Cerebellar cortex (tissue), 1 donor: ENCODE results near the gene ECPAS.
"Not testable (repeated sequence)": the region's sequence is repeated elsewhere in the genome, so short reads cannot be mapped to it uniquely, and the experiment has no call there.

Source experiments
- DNase-seq: peaks from one replicate; pipeline ENCODE4 v3.0.0-alpha.2; 2015; ENCODE audit warnings: low spot score

The ECPAS gene

DNA sequence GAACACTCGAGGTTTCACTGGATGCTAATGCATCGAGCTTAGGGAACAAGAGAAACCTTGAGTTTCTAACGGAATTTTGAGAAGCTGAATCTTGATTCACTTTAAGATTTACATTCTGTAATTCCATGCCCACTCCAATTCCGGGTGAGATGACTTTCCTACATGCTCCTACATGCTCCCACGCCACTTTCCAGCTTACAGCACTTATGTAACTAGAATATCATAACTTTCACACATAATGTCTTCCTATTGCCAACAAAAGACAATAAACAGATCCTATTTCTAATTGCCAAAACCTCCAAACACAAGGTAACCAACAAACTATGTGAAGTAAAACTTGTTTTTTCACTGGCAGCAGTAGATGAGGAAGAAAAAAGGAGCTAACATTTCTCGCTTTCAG lies 72.9 kb downstream of the ECPAS start:
- no peak for DNase-seq

DNA sequence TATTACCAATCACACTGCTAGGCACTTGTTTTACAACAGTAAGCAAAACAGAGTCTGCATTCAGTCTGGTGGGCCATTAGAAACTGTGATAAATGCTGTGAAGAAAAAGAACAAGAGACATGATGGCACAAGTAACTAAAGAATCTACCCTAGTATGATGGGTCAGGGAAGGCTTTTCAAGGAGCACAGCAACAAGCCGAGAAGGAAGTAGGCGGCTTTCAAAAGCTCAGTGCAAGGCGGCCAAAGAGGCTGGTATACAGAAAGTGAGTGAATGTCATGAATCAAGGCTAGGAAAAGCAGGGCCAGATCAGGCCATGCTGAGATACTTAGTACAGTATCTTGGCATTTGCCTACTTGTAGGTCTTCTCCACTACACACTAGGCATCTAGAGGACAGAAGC lies 76.4 kb downstream of the ECPAS start:
- no peak for DNase-seq

DNA sequence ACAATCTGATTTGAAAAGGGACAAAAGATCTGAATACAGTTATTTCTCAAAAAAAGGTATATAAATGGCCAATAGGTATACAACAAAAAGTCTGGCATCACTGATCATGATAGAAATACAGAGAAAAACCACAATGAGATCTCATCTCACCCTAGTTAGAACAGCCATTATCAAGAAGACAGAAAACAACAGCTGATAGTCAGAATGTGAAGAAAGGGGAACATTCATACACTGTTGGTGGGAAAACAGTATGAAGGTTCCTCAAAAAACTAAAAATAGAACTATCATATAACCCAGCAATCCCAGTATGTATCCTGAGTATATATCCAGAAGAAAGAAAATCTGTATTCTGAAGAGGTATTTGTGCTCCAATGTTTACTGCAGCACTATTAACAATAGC lies 78.5 kb downstream of the ECPAS start:
- no peak for DNase-seq

DNA sequence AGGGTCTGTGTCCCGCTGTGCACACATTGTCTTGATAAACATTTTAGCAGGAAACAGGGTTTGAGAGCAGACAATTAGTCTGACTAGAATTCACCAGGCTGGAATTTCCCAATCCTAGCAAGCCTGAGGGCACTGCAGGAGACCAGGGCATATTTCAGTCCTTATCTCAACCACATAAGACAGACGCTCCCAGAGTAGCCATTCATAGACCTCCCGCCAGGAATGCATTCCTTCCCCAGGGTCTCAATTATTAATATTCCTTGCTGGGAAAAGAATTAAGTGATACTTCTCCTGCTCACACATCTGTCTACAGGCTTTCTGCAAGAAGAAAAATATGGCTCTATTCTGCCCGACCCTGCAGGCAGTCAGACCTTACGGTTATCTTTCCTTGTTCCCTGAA lies 82.7 kb downstream of the ECPAS start:
- not testable (repeated sequence) for DNase-seq

DNA sequence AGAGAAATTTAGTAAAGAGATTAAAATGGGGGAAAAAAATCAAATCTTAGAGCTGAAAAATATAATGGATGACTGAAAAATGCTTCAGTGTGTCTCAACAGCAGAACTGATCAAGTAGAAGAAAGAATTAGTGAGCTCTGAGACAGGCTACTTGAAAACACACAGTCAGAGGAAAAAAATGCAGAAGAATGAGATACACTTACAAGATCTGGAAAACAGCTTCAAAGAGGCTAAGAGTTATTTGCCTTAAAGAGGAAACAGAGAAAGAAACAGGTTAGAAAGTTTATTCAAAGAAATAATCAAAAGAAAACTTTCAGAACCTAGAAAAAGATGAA lies 83.7 kb downstream of the ECPAS start:
- no peak for DNase-seq

DNA sequence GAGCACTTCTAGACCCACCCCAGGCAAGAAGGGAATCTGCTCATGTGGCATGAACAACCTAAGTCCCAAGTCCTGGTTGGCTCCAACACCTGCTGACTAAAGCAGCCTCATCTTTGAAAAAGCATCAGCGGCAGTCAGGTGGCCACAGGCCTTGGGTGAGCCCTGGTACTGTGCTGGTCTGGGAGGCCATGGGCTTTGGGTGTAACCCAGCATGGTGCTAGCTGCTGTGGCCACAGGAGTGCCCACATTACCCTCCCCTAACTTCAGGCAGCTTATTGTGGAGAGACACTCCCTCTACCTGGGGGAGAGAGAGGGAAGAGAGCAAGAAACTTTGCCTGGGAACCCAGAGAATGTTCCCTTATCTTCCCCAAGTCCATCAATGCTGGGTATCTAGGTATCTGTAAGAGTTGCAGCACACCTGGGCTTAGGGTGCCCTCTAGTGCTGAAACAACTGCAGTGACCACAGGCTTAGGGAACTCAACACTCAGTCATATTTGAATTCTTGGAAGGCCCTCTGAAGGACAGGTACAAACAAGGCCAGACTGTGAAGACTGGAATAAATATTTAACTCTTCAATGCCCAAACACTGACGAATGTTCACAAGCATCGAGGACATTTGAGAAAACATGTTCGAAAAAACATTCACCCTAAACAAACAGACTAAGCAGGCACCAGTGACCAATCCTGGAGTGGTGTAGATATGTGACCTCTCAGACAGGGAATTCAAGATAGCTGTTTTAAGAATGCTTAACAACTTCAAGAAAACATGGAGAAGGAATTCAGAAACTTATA lies 84.2 kb downstream of the ECPAS start:
- DNase-seq, result peak; percentile 27

DNA sequence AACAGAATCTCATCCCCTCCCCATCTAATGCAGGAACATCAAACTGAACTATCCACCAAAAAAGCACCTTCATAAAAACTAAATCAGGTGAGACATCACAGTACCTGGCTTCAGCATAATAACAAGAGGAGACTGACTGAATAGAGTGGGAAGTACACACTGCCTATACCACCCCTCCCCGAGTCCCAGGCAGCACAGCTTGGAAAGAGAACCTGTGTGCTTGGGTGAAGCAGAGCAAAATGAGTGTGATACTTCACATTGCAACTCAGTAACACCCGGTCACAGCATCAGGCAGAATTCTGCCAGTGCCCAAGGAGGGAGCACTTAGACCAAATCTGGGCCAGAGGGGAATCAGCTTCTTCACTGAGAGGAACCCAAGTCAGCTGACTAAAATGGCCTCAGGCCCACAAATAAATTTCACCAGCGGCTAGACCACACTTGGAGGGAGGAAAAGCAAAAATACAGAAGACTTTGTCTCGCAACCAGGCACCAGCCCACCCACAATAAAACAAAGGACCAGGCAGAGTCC lies 84.9 kb downstream of the ECPAS start:
- DNase-seq, result no peak

DNA sequence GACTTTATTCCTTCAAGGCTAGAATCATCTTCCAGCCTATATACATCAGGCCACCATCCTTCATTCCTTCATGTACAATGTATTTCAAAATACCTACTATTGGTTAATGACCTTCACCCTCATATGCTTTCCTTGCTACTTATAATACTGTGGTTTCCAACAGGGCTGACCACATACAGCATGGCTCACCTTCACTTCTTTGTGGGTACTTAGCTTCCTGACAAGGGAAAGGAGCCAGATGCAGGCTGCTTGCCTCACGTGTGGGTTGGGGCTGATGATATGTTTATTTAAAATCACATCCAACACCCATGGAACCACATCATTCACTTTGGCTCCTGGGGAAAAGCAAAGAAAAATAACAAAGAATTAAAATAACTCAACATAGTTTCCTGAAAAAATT lies 90.2 kb downstream of the ECPAS start:
- DNase-seq, result no peak

DNA sequence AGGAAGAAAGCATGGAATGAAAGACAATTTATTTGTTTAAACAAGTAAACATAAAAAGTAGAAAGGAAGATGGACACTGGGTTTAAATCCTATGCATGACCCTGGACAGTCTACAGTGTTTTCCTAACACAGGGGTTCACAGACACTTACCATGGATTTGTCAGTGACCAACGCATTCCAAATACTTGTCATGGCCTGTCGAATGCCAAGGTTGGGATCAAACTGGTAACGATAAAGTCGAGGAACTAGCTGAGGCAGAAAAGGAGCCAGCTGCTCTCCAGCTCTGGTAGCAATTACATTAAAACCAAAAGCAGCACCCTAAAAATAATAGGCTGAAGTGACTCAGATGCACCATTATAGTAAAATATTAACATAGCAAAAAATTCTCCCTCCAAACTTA lies 94.8 kb downstream of the ECPAS start:
- no peak for DNase-seq

DNA sequence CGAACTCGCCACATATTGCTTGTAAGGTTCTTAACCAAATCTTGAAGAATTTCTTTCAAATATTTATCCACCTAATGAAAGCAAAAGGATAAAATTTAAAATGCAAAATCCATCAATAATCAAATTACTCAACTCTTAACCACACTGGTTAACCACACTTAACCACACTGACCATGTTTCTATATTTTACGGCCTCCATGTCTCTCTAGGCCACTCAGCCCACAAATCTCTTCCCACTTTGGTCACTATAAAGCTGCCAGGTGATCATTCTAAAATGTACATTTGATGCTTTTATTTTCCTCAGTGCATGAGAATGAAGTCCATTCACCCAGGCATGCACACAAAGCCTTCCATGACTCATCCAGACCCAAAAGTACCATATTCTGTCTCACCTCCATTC lies 97.8 kb downstream of the ECPAS start:
- no peak for DNase-seq

DNA sequence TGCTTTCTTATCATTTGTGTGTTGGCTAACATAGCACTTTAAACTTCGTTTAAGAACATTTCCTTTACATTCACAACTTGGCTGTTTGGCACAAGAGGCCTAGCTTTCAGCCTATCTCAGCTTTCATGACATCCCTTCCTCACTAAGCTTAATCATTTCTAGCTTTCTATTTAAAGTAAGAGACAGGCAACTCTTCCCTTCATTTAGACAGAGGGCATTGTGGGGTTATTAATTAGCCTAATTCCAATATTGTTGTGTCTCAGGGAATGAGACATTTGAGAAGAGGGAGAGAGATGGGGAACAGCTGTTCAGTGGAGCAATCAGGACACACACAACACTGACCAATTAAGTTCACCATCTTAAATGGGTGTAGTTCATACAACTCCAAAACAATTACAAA lies 103.2 kb downstream of the ECPAS start:
- DNase-seq, result no peak

DNA sequence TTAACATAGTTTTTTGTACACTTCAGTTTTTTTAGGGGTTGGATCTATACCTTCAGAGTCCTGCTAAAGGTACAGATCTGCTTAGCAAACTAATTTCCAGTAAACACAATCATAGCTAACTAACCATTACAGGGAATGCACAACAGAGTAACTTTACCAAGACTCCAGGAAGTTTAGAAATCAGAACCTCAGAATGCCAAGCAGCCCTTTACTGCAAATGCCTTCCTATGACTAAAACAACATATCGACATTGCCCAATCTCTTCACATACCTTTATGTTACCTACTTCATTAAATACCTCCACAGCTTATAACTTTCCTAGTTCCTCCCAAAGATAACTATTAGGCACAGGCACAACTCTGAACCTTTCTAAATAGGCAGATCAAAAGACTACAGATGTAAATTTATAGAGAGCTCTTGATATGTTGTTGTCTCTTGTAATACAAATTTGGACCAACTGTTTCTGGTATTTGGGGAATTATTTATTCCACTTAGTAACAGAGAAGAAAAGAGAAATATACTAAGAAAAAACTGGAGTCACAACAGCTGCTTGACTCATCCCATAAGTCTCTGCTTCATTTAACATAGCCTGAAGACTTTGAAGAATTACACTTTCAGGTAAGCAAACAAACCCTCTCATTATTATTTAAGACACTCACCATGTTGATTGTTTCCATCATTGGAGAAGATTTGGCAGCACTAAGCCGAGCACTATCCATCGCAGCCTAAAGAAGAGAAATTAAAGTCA lies 108.2 kb downstream of the ECPAS start:
- DNase-seq, result no peak

DNA sequence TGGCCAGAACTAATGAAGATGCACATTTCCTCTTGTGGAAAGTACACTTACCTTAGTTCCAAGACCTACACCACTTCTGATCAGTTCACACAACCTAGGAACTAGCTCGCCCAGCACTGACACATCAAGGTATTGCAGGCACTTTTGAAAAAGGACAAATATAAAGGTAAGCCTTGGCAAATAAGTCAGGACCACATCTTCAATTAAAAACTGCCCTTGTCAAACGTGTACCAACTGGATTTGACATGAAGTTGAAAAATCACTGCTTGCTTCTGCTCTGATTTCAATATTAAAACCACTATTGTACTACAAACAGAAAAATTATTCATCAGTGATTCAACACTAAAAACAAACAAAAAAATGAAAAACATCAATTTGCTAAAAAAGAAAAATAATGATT lies 109.1 kb downstream of the ECPAS start:
- DNase-seq, result no peak

DNA sequence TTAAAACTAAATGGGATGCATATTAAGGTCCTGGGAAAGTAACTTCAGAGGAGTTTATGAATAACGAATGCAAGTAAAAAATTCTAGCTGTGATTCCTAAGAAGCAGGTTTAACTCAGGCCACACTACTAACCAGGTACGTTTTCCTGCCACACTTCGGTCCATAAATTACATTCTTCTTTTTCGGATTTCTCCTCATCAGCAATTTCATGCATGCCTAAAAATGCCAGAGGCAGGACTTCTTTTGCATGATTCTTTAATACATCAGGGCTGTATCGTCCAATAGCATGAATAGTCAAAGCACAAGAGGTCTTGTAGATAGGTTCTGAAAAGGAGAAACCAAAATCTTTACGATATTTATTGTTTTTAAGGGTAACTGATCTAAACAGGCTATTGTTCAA lies 111.9 kb downstream of the ECPAS start:
- DNase-seq, result no peak

DNA sequence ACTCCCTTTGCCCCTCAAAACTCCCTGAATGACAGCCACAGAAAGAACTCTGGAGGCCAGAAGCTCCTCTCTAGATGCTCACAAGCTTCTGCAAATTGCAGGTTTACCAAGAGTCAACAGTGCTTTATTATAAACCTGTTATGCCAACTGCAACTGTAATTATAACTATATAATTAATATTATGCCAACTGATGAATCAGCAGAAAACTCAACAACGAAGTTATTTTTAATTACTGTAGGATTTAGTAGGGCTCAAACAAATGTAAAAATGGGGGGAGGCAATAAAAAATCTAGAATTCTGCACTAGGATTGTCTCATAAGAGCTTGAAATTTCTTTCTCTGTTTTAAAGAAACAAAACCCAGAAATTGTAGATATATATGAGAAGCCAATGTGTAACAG lies 117.2 kb downstream of the ECPAS start:
- no peak for DNase-seq

DNA sequence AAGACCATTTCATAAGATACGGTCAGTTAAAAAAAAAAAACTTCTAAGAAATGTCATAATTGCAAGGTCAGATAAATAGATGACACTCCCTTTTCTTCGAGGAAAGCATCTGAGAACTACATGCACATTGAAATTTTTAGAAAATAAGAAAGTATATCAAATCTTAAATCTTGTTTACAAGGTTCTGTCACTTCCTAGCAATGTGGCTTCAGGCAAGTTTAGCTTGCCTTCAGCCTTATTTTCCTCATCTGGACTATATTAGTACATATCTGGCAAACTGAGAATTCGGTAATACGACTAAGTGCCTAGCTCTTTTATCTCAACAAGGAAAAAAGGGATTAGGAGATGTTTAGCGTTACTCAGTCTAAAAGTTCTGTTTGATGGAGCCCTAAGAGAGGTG lies 121.7 kb downstream of the ECPAS start:
- no peak for DNase-seq

DNA sequence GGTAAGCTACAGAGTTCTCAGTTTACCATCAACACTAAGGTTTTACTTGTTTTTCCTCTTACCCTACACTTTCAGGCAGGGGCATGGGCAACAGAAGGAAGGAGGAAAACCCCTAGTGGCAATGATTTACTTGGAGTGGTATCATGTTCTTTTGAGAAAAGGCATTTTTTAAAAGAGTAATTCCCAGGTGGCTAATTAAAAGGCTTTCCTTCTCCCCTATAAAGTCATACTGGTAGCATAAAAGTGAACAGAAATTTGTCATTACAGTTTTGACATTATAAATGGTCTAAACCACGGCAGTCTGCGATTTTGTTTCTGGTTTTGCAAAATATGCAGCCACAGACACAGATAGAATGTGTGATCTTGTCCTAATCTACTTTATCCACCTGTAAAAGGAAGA lies 123.3 kb downstream of the ECPAS start:
- DNase-seq, result no peak

DNA sequence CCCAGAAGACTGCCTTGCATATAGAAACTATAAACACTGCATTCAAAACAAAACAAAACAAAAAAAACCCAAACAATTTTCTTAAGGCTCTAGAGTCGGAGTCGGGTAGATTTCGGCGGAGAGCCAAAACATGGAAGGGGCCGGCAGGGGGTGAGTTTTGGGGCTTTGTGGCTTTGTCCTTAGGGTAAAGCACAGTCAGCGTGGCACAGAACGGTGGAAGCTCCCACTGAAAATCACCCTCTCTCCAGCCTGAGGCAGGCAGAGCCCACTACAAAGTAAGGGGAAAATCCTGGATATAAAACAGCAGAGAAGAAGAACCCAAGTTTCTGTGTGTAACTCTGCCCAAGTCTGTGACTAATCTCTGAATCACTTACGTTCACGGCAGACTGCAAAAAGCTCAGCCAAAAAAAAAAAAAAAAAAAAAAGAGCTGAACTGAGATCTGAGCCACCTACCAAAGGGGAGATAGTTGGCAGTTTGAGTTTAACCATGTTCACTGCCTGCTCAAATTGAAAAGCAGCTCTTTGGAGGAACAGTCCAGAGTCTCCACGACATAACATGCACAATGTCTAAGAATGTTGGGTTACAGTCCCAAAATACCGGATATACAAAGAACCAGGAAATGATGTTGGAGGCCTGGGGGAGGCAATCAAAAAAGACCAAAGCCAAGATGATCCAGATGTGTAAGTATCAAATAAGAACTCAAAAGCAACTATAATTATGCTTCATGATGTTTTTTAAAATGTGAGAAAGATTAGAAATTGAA lies 127.5 kb downstream of the ECPAS start:
- peak; percentile 2 for DNase-seq

DNA sequence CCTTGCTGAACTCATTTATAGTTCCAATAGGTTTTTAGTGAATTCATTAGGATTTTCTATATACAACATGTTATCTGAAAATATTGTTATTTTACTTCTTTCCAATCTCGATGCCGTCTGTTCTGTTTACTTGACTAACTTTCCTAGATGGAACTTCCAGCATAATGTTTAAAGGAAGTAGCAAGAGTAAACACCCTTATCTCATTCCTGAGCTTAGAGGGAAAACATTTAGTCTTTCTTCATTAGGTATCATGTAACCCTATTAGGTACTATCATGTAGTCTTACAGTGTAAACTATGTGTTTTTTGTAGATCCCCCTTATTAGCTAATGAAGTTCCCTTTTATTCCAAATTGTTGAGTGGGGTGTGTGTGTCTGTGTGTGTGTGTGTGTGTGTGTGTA lies 131.6 kb downstream of the ECPAS start:
- DNase-seq, result no peak

DNA sequence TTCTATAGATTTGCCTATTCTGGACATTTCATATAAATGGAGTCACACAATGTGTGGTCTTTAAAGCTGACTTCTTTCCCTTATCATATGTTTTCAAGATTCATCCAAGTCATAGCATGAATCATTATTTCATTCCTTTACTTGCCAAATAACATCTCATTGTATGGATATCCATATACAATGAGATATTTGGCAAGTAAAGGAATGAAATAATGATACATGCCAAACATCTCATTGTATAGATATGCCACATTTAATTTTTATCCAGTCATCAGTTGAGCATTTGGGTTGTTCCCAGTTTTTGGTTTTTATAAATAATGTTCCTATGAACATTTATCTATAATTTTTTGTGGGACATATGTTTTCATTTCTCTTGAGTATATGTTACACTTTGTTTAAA lies 133.6 kb downstream of the ECPAS start:
- no peak for DNase-seq

DNA sequence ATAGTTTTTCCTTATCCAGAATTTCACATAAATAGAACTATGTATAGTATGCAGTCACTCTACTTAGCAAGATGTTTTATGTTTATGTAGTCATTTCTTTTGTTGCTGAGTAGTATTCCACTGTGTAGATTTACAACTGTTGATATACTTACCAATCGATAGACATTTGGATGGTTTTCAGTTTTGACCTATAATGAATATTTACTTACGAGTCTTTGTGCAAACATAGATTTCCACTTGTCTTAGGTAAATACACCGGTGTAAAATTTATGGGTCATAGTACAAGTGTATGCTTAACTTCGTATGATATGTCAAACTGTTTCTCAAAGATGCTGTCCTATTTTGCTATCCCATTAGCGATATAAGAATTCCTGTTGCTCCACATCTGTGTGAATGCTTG lies 134.4 kb downstream of the ECPAS start:
- no peak for DNase-seq

DNA sequence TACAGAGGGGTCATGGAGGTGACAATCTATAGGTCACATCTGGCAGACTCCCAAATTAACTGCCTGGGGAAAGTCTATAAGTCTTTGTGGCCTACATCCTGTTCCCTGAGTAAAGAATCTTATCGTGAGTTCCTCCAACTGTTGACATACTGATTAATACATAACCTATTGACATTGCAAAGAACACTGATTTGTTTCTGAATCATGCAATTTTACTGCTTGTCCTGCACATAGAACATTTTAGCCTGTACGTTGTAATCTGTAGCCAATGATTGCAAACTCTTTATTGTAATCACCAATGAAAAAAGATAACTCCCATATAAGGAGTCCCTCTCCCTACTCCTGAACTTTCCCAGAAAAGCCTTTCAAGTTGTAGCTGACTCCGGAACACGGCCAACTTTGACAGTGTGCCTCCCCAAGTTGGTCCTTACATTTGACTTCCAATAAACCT lies 135.3 kb downstream of the ECPAS start:
- DNase-seq, result no peak
